Neural progenitor cell (in vitro differentiated cells): ENCODE results near the gene HOMER2.

Source experiments
- EZH2 ChIP-seq: fragments of 200-600 bp; sonication (generic); IDR thresholded peaks from 2 replicates; pipeline ENCODE4 v1.6.1; 2017; ENCODE audit warnings: antibody characterized with exemption, mild to moderate bottlenecking, moderate library complexity
- TF ChIP-seq, protein P1 (sequence below): fragments of 200-600 bp; sonication (generic); IDR thresholded peaks from 2 replicates; pipeline ENCODE4 v1.5.1; 2017; ENCODE audit warnings: antibody characterized with exemption, mild to moderate bottlenecking

DNA sequence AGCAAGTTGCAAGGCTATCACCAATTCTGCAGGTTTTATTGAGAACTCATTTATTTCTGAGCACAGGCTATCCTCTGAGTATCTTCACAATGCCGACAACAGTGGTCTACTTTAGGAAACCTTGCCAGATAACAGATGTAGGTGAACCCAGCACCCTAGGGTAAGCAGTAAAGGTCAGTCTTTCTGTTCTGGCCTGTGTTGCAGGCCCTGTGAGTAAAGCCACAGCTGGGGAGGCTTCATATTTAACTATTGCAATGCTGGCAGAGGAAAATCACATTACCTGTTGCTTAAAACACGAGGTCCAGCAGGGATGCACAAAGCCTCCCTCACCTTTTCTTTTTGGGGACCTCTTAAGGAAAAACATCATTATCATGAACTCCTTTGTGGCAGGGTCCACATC lies 87.6 kb downstream of the HOMER2 start:
- TF ChIP-seq, protein P1, sequence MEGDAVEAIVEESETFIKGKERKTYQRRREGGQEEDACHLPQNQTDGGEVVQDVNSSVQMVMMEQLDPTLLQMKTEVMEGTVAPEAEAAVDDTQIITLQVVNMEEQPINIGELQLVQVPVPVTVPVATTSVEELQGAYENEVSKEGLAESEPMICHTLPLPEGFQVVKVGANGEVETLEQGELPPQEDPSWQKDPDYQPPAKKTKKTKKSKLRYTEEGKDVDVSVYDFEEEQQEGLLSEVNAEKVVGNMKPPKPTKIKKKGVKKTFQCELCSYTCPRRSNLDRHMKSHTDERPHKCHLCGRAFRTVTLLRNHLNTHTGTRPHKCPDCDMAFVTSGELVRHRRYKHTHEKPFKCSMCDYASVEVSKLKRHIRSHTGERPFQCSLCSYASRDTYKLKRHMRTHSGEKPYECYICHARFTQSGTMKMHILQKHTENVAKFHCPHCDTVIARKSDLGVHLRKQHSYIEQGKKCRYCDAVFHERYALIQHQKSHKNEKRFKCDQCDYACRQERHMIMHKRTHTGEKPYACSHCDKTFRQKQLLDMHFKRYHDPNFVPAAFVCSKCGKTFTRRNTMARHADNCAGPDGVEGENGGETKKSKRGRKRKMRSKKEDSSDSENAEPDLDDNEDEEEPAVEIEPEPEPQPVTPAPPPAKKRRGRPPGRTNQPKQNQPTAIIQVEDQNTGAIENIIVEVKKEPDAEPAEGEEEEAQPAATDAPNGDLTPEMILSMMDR = no peak
- TF ChIP-seq EZH2 = no peak
